Upper lobe of right lung (tissue), 1 donor: ENCODE results near the gene PARL. TPM values are rescaled to one million over a fixed set of nuclear protein-coding genes. Genes with fewer than 3 reads are reported as not detected.

Experiments used
- ATAC-seq: fragments of 200-7000 bp; cut with Tn5 transposase; one replicate; pipeline ENCODE4 v1.9.1; 2020; ENCODE audit warnings: mild to moderate bottlenecking, moderate library complexity
- DNase-seq: peaks from one replicate; pipeline ENCODE4 v3.0.0-alpha.2; 2020
- H3K27ac ChIP-seq: fragments of 200-600 bp; one replicate; pipeline ENCODE4 v1.8.0; 2022
- H3K27me3 ChIP-seq: fragments of 200-600 bp; one replicate; pipeline ENCODE4 v1.8.0; 2022; ENCODE audit warnings: mild to moderate bottlenecking
- H3K36me3 ChIP-seq: fragments of 200-600 bp; one replicate; pipeline ENCODE4 v1.8.0; 2022
- H3K4me1 ChIP-seq: fragments of 200-600 bp; one replicate; pipeline ENCODE4 v1.8.0; 2022
- H3K4me3 ChIP-seq: fragments of 200-600 bp; one replicate; pipeline ENCODE4 v1.8.0; 2022; ENCODE audit warnings: mild to moderate bottlenecking
- H3K9me3 ChIP-seq: fragments of 200-600 bp; one replicate; pipeline ENCODE4 v1.8.0; 2022
- intact Hi-C: fragments of 100-400 bp; cut with DNase I; formaldehyde crosslinking; loops from one replicate; pipeline ENCODE4 v1.11.0; 2022
- total RNA-seq: library from RNA; stranded (reverse); fragmentation: NEBNext Ultra II Directional; extraction: Animal tissue kit (Norgen Biotek cat#: 25700); gene quantifications from one replicate; pipeline ENCODE4 v1.2.1, GENCODE V29; 2021
- TF ChIP-seq, protein P1 (sequence below): fragments of 200-600 bp; IDR thresholded peaks from one replicate; pipeline ENCODE4 v1.8.0; 2022; ENCODE audit warnings: antibody characterized with exemption
- donor health status: DM: no; HTN: yes; CAD: no; lungs with severe emphysema.

PARL gene
- total RNA-seq, 1 donor from 2014 or later = 44.8 TPM

- no peak for ATAC-seq
- peaks cover 94% of the 10 kb centered on the region for H3K36me3 ChIP-seq
- intact Hi-C loops = no loop called here
- no peaks in the 10 kb centered on the region for H3K9me3 ChIP-seq
- H3K4me3 ChIP-seq = no peak overlapping the region
- TF ChIP-seq, protein P1, sequence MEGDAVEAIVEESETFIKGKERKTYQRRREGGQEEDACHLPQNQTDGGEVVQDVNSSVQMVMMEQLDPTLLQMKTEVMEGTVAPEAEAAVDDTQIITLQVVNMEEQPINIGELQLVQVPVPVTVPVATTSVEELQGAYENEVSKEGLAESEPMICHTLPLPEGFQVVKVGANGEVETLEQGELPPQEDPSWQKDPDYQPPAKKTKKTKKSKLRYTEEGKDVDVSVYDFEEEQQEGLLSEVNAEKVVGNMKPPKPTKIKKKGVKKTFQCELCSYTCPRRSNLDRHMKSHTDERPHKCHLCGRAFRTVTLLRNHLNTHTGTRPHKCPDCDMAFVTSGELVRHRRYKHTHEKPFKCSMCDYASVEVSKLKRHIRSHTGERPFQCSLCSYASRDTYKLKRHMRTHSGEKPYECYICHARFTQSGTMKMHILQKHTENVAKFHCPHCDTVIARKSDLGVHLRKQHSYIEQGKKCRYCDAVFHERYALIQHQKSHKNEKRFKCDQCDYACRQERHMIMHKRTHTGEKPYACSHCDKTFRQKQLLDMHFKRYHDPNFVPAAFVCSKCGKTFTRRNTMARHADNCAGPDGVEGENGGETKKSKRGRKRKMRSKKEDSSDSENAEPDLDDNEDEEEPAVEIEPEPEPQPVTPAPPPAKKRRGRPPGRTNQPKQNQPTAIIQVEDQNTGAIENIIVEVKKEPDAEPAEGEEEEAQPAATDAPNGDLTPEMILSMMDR = no peak
- no peaks in the 10 kb centered on the region for H3K27me3 ChIP-seq
- no peaks in the 10 kb centered on the region for H3K4me1 ChIP-seq
- no peak overlapping the region for H3K27ac ChIP-seq
- no peak for DNase-seq
Measured at GRCh38 chr3:183807209-183807728, 77.4 kb downstream of the PARL start.

GRCh38 chr3:183802989-183803388 lies 81.7 kb downstream of the PARL start:
- no peak for DNase-seq
- Histone ChIP-seq H3K9me3 (no peaks in the 10 kb centered on the region), H3K36me3 (peaks cover 92% of the 10 kb centered on the region), H3K27me3 (no peaks in the 10 kb centered on the region), H3K4me1 (no peaks in the 10 kb centered on the region), H3K27ac (no peak overlapping the region), H3K4me3 (no peak overlapping the region)
- intact Hi-C loops = no loop called here
- ATAC-seq = peak; percentile 67
- TF ChIP-seq, protein P1 = no peak

DNA sequence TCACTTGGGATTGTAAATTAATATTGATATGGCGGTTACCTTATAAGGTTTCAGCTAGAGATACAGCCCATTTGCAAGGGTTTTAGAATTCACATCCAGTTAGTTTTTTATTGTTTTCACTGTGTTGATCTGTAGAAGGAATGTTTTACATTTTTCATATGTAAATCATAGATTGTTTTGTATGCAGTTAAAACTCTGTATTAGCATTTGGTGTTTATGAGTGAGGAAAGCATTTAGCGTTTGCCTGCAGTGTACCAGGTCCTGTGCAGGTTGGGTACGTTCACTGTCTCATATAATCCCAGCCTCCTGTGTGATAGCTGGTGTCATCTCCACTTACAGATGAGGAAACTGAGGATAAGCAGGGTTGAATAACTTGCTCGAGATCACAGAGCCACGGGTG lies 83.1 kb downstream of the PARL start:
- ATAC-seq (no peak), DNase-seq (no peak)
- no peak overlapping the region for H3K27ac ChIP-seq
- H3K4me3 ChIP-seq = no peak overlapping the region
- intact Hi-C loops = no loop called here
- H3K9me3 ChIP-seq = no peaks in the 10 kb centered on the region
- TF ChIP-seq, protein P1 = no peak
- H3K27me3 ChIP-seq = no peaks in the 10 kb centered on the region
- H3K36me3 ChIP-seq = peaks cover 87% of the 10 kb centered on the region
- H3K4me1 ChIP-seq = no peaks in the 10 kb centered on the region

DNA sequence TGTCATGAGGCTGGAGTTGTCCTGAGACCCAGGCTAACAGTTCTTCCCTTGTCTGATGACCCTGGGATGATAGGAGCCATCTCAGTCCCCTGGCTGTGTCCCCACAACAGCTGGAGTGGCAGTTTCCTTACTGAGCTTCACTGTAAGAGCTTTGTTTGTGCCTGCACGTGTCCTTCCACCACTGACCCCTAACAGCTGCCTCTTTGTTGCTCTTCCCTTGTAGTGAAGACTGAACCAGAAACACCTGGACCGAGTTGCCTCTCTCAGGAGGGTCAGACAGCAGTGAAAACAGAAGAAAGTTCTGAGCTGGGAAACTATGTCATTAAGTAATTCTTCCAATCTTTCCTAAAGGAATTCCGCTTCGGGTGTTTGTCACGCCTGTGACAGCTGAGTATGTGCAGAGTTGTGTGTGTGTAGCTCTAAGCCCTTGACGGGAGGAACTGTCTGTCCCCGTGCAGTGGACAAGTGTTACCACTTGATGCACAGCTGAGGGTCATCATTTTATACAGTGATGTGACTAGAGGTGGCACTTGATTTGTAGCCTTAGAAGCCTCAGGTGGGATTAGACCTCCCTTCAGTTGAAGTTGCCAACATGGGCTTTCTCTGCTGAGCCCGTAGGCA lies 84.3 kb downstream of the PARL start:
- intact Hi-C loops = no loop called here
- H3K27ac ChIP-seq = no peak overlapping the region
- DNase-seq (no peak), ATAC-seq (no peak)
- H3K27me3 ChIP-seq = no peaks in the 10 kb centered on the region
- no peaks in the 10 kb centered on the region for H3K4me1 ChIP-seq
- no peak overlapping the region for H3K4me3 ChIP-seq
- peaks cover 76% of the 10 kb centered on the region for H3K36me3 ChIP-seq
- TF ChIP-seq, protein P1 = no peak
- no peaks in the 10 kb centered on the region for H3K9me3 ChIP-seq

DNA sequence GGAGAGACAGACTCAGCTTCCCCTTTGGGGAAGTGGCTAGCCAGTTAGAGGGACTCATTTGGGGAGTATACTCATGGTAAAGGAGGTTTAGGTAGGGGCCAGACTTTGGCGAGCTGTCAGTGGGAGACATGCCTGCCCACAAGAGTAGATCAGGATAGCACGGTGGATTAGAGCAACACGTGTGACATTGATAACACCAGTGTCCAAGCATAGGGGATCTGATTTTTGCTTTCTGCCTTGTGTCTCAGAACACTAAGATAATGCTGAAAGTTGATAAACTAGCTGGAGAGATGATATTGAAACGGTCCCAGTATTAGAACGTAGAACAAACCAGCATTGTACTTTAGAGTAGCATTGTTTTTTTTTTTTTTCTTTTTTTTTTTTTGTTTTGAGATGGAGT lies 85.2 kb downstream of the PARL start:
- H3K27ac ChIP-seq = no peak overlapping the region
- peaks cover 69% of the 10 kb centered on the region for H3K36me3 ChIP-seq
- H3K4me3 ChIP-seq = no peak overlapping the region
- no peaks in the 10 kb centered on the region for H3K4me1 ChIP-seq
- H3K27me3 ChIP-seq = no peaks in the 10 kb centered on the region
- DNase-seq (no peak), ATAC-seq (no peak)
- H3K9me3 ChIP-seq = no peaks in the 10 kb centered on the region
- TF ChIP-seq, protein P1 = no peak
- intact Hi-C loops = no loop called here
